CD14-positive monocyte (primary cell): Measurements from ENCODE around the gene TIMELESS. TPM values are rescaled to one million over a fixed set of nuclear protein-coding genes. Genes with fewer than 3 reads are reported as not detected.

ENCODE experiments used
- DNase-seq, 3 donors: peaks; one replicate each; pipeline ENCODE4 v3.0.0-alpha.2; 2011 to 2022
- H2AFZ ChIP-seq: 2 replicates; pipeline ENCODE4 v1.6.0; 2012; ENCODE audit warnings: mild to moderate bottlenecking, low read depth, low read length, inconsistent platforms; ENCODE audit not compliant: insufficient read depth, poor library complexity, severe bottlenecking
- H3K27ac ChIP-seq, 2 donors: 1 replicate in 1 of 2; 2 replicates in 1 of 2; pipeline ENCODE4 v1.5.1; 2012 to 2013; ENCODE audit warnings: low read length in 2 of 2, control low read depth in 1 of 2, inconsistent platforms in 1 of 2, low read depth in 1 of 2, mild to moderate bottlenecking in 1 of 2
- H3K27me3 ChIP-seq, 2 donors: one replicate each; pipeline versions ENCODE4 v1.6.0 to v1.6.1; 2011 to 2013; ENCODE audit warnings: low read length in 2 of 2; ENCODE audit not compliant: control insufficient read depth in 2 of 2, insufficient read depth in 2 of 2
- H3K36me3 ChIP-seq, 2 donors: replicated peaks in 1 of 2; 1 replicate in 1 of 2; 2 replicates in 1 of 2; pipeline versions ENCODE4 v1.5.1 to v1.6.1; 2012 to 2013; ENCODE audit warnings: low read length in 2 of 2, control low read depth in 1 of 2, inconsistent platforms in 1 of 2, mild to moderate bottlenecking in 1 of 2; ENCODE audit not compliant: insufficient read depth in 2 of 2, control insufficient read depth in 1 of 2
- H3K4me1 ChIP-seq, 2 donors: 1 replicate in 1 of 2; 2 replicates in 1 of 2; pipeline versions ENCODE4 v1.5.1 to v1.6.1; 2012 to 2013; ENCODE audit warnings: low read length in 2 of 2, control low read depth in 1 of 2, inconsistent platforms in 1 of 2, mild to moderate bottlenecking in 1 of 2, moderate library complexity in 1 of 2; ENCODE audit not compliant: insufficient read depth in 2 of 2, control insufficient read depth in 1 of 2
- H3K4me2 ChIP-seq: replicated peaks from 2 replicates; pipeline ENCODE3; 2012; ENCODE audit warnings: low read length, moderate library complexity, mild to moderate bottlenecking; ENCODE audit not compliant: poor library complexity, severe bottlenecking; ENCODE audit errors: extremely low read depth
- H3K4me3 ChIP-seq, 3 experiments: fragments of 200-600 bp in 1 of 3; sonication (generic) in 1 of 3; replicated peaks in 1 of 3; 1 replicate in 2 of 3; 2 replicates in 1 of 3; pipeline ENCODE4 v1.5.1; 2011 to 2013; ENCODE audit warnings: low read length in 3 of 3, mild to moderate bottlenecking in 3 of 3, control low read depth in 2 of 3, low read depth in 2 of 3, inconsistent platforms in 1 of 3, moderate library complexity in 1 of 3
- H3K79me2 ChIP-seq: 2 replicates; pipeline ENCODE4 v1.6.0; 2012; ENCODE audit warnings: mild to moderate bottlenecking, control low read depth, inconsistent platforms, low read length, moderate library complexity; ENCODE audit not compliant: insufficient read depth
- H3K9ac ChIP-seq: 2 replicates; pipeline ENCODE4 v1.6.0; 2017; ENCODE audit warnings: low read length, mild to moderate bottlenecking; ENCODE audit not compliant: insufficient read depth, poor library complexity, severe bottlenecking
- H3K9me3 ChIP-seq, 2 donors: replicated peaks in 1 of 2; 1 replicate in 1 of 2; 2 replicates in 1 of 2; pipeline versions ENCODE4 v1.5.1 to v1.6.1; 2012 to 2013; ENCODE audit warnings: low read length in 2 of 2, control low read depth in 1 of 2; ENCODE audit not compliant: control insufficient read depth in 1 of 2, insufficient read depth in 1 of 2
- H4K20me1 ChIP-seq: 2 replicates; pipeline ENCODE4 v1.6.0; 2012; ENCODE audit warnings: mild to moderate bottlenecking, low read length, control low read depth, moderate library complexity; ENCODE audit not compliant: insufficient read depth
- H3K27ac Mint-ChIP-seq, 7 donors: one replicate each; pipeline ENCODE4 v1.8.0; 2020; ENCODE audit warnings: mild to moderate bottlenecking in 7 of 7, mixed read lengths in 7 of 7, moderate library complexity in 6 of 7, inconsistent platforms in 2 of 7
- H3K27me3 Mint-ChIP-seq, 3 donors: one replicate each; pipeline ENCODE4 v1.8.0; 2021 to 2022; ENCODE audit warnings: low read depth in 3 of 3, mild to moderate bottlenecking in 3 of 3, mixed read lengths in 3 of 3, moderate library complexity in 3 of 3, inconsistent platforms in 1 of 3
- H3K36me3 Mint-ChIP-seq, 2 donors: one replicate each; pipeline ENCODE4 v1.8.0; 2020; ENCODE audit warnings: mixed read lengths in 2 of 2, inconsistent platforms in 1 of 2, mild to moderate bottlenecking in 1 of 2
- H3K4me1 Mint-ChIP-seq: one replicate; pipeline ENCODE4 v1.8.0; 2020; ENCODE audit warnings: mild to moderate bottlenecking, mixed read lengths
- H3K4me3 Mint-ChIP-seq, 2 donors: one replicate each; pipeline ENCODE4 v1.8.0; 2020; ENCODE audit warnings: mild to moderate bottlenecking in 2 of 2, mixed read lengths in 2 of 2, moderate library complexity in 1 of 2
- H3K9me3 Mint-ChIP-seq, 7 donors: one replicate each; pipeline ENCODE4 v1.8.0; 2020 to 2022; ENCODE audit warnings: mixed read lengths in 7 of 7, mild to moderate bottlenecking in 6 of 7, moderate library complexity in 6 of 7, inconsistent platforms in 2 of 7
- WGBS: methylation state at CpG from one replicate; pipeline ENCODE4 v1.1.5; 2013; ENCODE audit warnings: missing lambda C conversion rate; ENCODE audit not compliant: insufficient coverage; 5-methylcytosine and 5-hydroxymethylcytosine counted together
- intact Hi-C, 2 donors: fragments of 100-400 bp; cut with micrococcal nuclease; formaldehyde crosslinking; loops; one replicate each; pipeline versions ENCODE4 v1.15.0 to v1.15.1; 2023
- polyA plus RNA-seq, 3 donors: library from polyadenylated mRNA; depleted of rRNA in 1 of 3; unstranded in 2 of 3; stranded (reverse) in 1 of 3; fragments of 300-500 nt in 2 of 3; fragments of >200 nt in 1 of 3; fragmentation: Illumina TruSeq in 2 of 3; gene quantifications; 1 replicate in 2 of 3; 2 replicates in 1 of 3; pipeline ENCODE4 v1.2.3, GENCODE V29; 2012 to 2021
- TF ChIP-seq, protein P1 (sequence below): fragments of 200-600 bp; IDR thresholded peaks from one replicate; pipeline ENCODE4 v1.8.0; 2022; ENCODE audit warnings: antibody characterized with exemption, mild to moderate bottlenecking

The TIMELESS gene
- polyA plus RNA-seq, 3 donors: 1.5 to 2.3 (median 1.5) TPM

DNA sequence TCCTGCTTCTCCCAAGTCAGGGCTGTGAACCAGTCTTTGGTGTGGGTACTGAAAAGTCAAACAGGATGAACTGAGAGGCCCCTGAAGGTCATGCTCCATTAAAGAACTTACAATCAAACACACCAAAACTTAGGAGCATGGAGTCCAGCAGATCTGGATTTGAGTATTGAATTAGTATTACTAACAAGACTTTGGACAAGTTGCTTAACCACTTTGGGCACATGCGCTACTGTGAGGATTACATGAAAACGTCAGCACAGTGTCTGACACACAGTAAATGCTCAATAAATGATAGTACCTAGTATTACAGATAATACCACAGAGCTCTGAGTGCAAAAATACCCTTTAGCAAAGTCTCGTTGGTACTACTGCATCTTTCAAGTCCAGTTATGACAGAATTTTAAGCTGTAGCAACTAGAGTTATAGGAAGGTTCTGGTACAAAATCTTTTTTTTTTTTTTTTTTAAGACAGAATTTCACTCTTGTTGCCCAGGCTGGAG lies 23.2 kb downstream of the TIMELESS start:
- Histone ChIP-seq H3K79me2 (no peaks in the 10 kb centered on the region), H3K9ac (no peak overlapping the region), H3K27ac (no peak overlapping the region), H3K4me2 (no peak overlapping the region), H3K36me3 (peaks cover 42 to 80% of the 10 kb centered on the region in 2 donors), H3K9me3 (no peaks in the 10 kb centered on the region), H3K4me3 (no peak overlapping the region), H4K20me1 (no peaks in the 10 kb centered on the region), H2AFZ (no peak overlapping the region), H3K27me3 (no peaks in the 10 kb centered on the region), H3K4me1 (no peaks in the 10 kb centered on the region)
- no peak for DNase-seq
- no peak overlapping the region for H3K27ac Mint-ChIP-seq
- H3K4me1 Mint-ChIP-seq: no peaks in the 10 kb centered on the region
- no CpG with 5 or more reads among the region's 3 CpGs for WGBS
- H3K9me3 Mint-ChIP-seq: no peaks in the 10 kb centered on the region
- H3K36me3 Mint-ChIP-seq: peaks cover 50 to 76% of the 10 kb centered on the region in 2 donors
- no peak overlapping the region for H3K4me3 Mint-ChIP-seq
- intact Hi-C loops: no loop called here
- H3K27me3 Mint-ChIP-seq: peaks cover 2 to 3% (median 2%) of the 10 kb centered on the region in 3 donors
- TF ChIP-seq, protein P1, sequence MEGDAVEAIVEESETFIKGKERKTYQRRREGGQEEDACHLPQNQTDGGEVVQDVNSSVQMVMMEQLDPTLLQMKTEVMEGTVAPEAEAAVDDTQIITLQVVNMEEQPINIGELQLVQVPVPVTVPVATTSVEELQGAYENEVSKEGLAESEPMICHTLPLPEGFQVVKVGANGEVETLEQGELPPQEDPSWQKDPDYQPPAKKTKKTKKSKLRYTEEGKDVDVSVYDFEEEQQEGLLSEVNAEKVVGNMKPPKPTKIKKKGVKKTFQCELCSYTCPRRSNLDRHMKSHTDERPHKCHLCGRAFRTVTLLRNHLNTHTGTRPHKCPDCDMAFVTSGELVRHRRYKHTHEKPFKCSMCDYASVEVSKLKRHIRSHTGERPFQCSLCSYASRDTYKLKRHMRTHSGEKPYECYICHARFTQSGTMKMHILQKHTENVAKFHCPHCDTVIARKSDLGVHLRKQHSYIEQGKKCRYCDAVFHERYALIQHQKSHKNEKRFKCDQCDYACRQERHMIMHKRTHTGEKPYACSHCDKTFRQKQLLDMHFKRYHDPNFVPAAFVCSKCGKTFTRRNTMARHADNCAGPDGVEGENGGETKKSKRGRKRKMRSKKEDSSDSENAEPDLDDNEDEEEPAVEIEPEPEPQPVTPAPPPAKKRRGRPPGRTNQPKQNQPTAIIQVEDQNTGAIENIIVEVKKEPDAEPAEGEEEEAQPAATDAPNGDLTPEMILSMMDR: no peak

DNA sequence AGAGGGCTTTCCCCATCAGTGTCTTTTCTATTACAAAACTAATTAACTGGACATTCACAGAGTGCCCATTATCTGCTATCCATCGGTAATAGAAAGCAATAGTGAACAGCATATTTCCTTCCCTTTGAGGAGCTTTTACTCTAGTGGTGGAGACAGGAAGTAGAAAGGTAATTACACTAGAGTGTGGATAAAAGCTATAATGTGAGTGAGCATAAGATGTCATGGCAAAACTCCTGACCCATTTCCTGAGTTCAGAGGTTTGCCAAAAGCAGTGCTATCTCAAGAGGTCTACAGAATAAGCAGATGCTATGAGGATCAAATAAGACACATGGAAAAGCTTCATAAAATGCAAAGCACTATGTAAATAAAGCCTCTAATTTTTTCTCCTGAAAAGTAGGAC lies 24.0 kb downstream of the TIMELESS start:
- H3K4me3 ChIP-seq: no peak overlapping the region
- no peaks in the 10 kb centered on the region for H3K4me1 ChIP-seq
- no peak overlapping the region for H3K4me2 ChIP-seq
- Mint-ChIP-seq H3K27ac (no peak overlapping the region), H3K27me3 (peaks cover 2 to 3% (median 2%) of the 10 kb centered on the region in 3 donors), H3K36me3 (peaks cover 52 to 75% of the 10 kb centered on the region in 2 donors), H3K9me3 (no peaks in the 10 kb centered on the region), H3K4me3 (no peak overlapping the region), H3K4me1 (peaks cover 6% of the 10 kb centered on the region)
- H3K27ac ChIP-seq: no peak overlapping the region
- no peak for DNase-seq
- no peak overlapping the region for H2AFZ ChIP-seq
- no peaks in the 10 kb centered on the region for H4K20me1 ChIP-seq
- no peaks in the 10 kb centered on the region for H3K79me2 ChIP-seq
- H3K9ac ChIP-seq: no peak overlapping the region
- WGBS: no CpG with 5 or more reads among the region's 1 CpG
- intact Hi-C loops: no loop called here
- no peaks in the 10 kb centered on the region for H3K9me3 ChIP-seq
- no peaks in the 10 kb centered on the region for H3K27me3 ChIP-seq
- TF ChIP-seq, protein P1: no peak
- H3K36me3 ChIP-seq: peaks cover 42 to 76% of the 10 kb centered on the region in 2 donors
